Stimulated activated memory B cell treated with anti-CD40 and anti-IgM and Interleukin-4, amounts not matched to agents 10 μg/mL and 1 μg/mL and 100 μg/mL, for 72 hours (primary cell): Measurements from ENCODE around the gene CORO2A.

Experiments used
- ATAC-seq: fragments of 150-1000 bp; cut with Tn5 transposase; 2 replicates; pipeline ENCODE4 v1.10.0; 2021
- H3K27ac Mint-ChIP-seq: one replicate; pipeline ENCODE4 v1.8.0; 2022; ENCODE audit warnings: mild to moderate bottlenecking, mixed read lengths
- H3K27me3 Mint-ChIP-seq: one replicate; pipeline ENCODE4 v1.8.0; 2022; ENCODE audit warnings: mixed read lengths
- H3K36me3 Mint-ChIP-seq: one replicate; pipeline ENCODE4 v1.8.0; 2022; ENCODE audit warnings: mixed read lengths
- H3K4me1 Mint-ChIP-seq: one replicate; pipeline ENCODE4 v1.8.0; 2022; ENCODE audit warnings: mixed read lengths
- H3K4me3 Mint-ChIP-seq: one replicate; pipeline ENCODE4 v1.8.0; 2022; ENCODE audit warnings: mild to moderate bottlenecking, moderate library complexity, mixed read lengths
- H3K9me3 Mint-ChIP-seq: one replicate; pipeline ENCODE4 v1.8.0; 2022; ENCODE audit warnings: mixed read lengths

The CORO2A gene

DNA sequence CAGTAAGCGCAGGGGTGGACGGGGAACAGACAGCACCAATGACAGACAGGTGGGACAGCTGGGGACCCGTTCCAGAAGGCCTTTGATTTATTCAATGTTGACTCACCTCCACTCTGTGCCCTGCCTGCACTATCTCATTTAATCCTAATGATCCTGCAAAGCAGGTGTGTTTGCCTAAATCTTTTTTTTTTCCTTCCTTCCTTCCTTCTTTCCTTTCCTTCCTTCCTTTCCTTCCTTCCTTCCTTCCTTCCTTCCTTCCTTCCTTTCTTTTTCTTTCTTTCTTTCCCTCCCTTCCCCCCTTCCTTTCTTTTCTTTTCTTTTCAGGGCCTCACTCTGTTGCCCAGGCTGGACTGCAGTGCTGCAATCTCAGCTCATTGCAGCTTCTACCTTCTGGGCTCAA lies 17.1 kb upstream of the CORO2A start:
- H3K27ac Mint-ChIP-seq, result no peak overlapping the region
- H3K4me1 Mint-ChIP-seq, result peaks cover 6% of the 10 kb centered on the region
- no peaks in the 10 kb centered on the region for H3K27me3 Mint-ChIP-seq
- no peak for ATAC-seq
- H3K36me3 Mint-ChIP-seq, result no peaks in the 10 kb centered on the region
- H3K4me3 Mint-ChIP-seq, result no peak overlapping the region
- H3K9me3 Mint-ChIP-seq, result no peaks in the 10 kb centered on the region

DNA sequence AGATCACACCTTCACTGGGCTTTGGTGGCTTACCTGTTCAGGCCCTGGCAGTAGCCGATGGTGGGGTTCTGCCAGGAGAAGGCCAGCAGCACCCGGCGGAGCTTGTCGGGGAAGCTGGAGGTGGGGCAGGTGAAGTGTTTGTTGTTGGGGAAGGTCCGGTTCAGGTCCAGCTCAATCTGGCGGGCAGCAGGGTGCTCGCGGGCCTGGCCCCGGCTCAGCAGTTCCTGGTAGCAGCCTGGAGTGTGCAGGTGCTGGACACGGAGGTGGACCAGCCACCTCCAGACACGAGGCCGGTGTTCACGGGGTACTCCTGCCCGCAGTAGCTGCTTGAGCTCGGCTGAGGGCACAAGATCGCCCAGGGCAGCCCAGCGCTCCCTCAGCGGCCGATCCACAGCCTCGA lies 16.2 kb upstream of the CORO2A start:
- H3K36me3 Mint-ChIP-seq, result no peaks in the 10 kb centered on the region

DNA sequence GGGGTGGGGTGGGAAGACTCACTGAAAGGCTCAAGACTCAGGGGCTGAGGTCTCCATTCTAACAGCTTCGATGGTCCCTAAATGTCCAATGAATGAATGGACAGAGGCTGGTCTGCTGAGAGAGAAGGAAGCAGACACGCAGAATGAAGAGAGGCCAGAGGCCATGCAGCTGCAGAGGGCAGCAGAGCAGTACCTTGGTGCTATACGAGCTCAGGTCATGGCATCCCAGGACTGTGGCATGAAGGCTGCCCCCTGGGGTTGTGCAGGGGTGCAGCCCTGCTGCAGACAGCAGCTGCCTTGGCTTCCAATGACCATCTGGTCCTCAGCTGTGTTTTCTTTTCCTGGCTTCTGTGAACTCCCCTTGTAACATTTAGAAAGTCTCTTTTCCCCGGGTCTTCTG lies 15.2 kb upstream of the CORO2A start:
- ATAC-seq, result no peak
- no peak overlapping the region for H3K4me3 Mint-ChIP-seq
- H3K9me3 Mint-ChIP-seq, result no peaks in the 10 kb centered on the region
- H3K27ac Mint-ChIP-seq, result no peak overlapping the region
- H3K27me3 Mint-ChIP-seq, result no peaks in the 10 kb centered on the region
- H3K36me3 Mint-ChIP-seq, result no peaks in the 10 kb centered on the region
- peaks cover 6% of the 10 kb centered on the region for H3K4me1 Mint-ChIP-seq

More for the DNA sequence above, 16.2 kb upstream of the CORO2A start:
- Mint-ChIP-seq H3K4me3 (no peak overlapping the region), H3K4me1 (peaks cover 6% of the 10 kb centered on the region), H3K9me3 (no peaks in the 10 kb centered on the region), H3K27me3 (no peaks in the 10 kb centered on the region), H3K27ac (no peak overlapping the region)
- ATAC-seq, result no peak

DNA sequence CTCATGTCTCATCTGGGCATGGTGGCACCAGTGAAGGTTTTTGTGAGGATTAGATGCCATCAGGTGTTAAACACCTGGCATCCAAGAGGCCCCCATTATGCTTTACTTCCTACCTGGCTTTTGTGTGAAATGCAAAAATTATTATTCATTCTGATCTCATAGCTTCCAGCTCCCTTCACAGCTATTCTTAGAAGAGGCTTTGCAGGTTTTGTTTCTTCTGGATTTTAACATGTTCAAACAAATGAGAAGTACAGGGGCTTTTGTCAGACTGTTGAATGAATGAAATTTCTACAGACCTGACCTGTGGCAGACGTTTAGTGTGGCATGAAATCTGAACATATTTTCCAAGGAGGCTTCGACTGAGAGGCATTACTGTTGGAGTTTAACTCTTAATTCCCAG lies 14.3 kb upstream of the CORO2A start:
- no peak for ATAC-seq
- Mint-ChIP-seq H3K27me3 (no peaks in the 10 kb centered on the region), H3K36me3 (no peaks in the 10 kb centered on the region), H3K4me1 (peaks cover 12% of the 10 kb centered on the region), H3K4me3 (no peak overlapping the region), H3K9me3 (no peaks in the 10 kb centered on the region), H3K27ac (no peak overlapping the region)

DNA sequence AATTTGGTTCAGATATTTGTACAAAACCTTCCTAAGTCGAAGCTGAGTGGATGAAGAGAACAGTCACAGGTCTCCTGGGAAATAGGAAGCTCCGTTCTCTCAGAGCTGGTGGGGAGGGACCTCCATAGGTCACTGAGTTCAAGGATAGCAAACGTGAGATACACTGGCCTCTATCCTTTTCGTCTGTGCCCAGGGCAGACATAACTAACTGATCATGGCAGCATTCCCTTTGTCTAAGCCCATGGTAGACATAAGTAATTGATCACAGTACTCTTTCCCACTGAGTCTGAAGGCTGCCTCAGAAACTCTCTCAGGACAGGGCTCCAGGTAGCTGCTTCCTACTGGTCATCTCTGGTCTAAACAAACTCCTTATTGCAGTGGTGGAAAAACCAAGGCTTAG lies 12.3 kb upstream of the CORO2A start:
- no peak overlapping the region for H3K27ac Mint-ChIP-seq
- no peak for ATAC-seq
- no peaks in the 10 kb centered on the region for H3K36me3 Mint-ChIP-seq
- H3K9me3 Mint-ChIP-seq, result no peaks in the 10 kb centered on the region
- no peaks in the 10 kb centered on the region for H3K27me3 Mint-ChIP-seq
- H3K4me3 Mint-ChIP-seq, result no peak overlapping the region
- H3K4me1 Mint-ChIP-seq, result peaks cover 23% of the 10 kb centered on the region

DNA sequence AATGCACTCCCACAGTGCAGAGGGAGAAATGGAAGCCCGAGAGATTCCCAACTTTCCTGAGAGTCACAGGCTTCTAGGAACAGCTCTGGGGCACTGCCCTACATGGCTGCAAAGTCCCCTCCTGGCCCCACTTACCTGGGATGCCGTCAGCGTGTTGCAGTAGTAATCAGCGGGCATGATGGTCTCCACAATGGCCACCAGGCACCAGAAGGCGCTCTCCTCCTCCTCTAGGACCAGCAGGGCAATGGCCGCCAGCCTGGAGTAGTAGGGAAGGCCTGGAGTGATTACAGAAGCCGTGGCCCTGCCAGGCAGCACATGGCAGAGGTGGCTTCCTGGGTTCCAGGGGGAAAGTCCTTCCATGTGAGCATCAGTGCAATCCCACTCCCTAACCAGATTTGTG lies 10.7 kb upstream of the CORO2A start:
- no peaks in the 10 kb centered on the region for H3K9me3 Mint-ChIP-seq

DNA sequence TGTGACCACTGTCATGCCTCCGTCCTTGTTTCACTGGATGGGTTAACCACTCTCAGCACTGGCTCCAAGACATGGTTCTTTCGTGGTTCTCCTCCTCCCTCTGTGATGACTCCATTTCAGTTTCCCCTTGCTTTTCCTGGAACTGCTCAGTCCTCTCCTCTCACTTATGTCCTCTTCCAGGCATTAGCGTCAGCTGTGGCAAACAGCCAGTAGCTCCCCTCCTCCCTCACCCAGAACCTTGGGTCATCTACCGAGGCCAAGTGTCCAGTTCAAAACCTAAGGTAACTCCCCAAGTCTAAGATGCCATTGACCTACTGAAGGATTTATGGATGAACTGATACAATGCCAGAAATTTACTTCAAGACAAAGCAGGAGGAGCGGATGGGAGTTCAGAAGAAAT lies 9.8 kb upstream of the CORO2A start:
- H3K27ac Mint-ChIP-seq, result no peak overlapping the region
- H3K4me1 Mint-ChIP-seq, result peaks cover 23% of the 10 kb centered on the region
- no peak overlapping the region for H3K4me3 Mint-ChIP-seq
- H3K9me3 Mint-ChIP-seq, result no peaks in the 10 kb centered on the region
- no peak for ATAC-seq
- no peaks in the 10 kb centered on the region for H3K36me3 Mint-ChIP-seq
- no peaks in the 10 kb centered on the region for H3K27me3 Mint-ChIP-seq

More for the DNA sequence above, 10.7 kb upstream of the CORO2A start:
- no peak overlapping the region for H3K4me3 Mint-ChIP-seq
- H3K4me1 Mint-ChIP-seq, result peaks cover 23% of the 10 kb centered on the region
- H3K27me3 Mint-ChIP-seq, result no peaks in the 10 kb centered on the region
- no peaks in the 10 kb centered on the region for H3K36me3 Mint-ChIP-seq
- H3K27ac Mint-ChIP-seq, result no peak overlapping the region
- no peak for ATAC-seq

DNA sequence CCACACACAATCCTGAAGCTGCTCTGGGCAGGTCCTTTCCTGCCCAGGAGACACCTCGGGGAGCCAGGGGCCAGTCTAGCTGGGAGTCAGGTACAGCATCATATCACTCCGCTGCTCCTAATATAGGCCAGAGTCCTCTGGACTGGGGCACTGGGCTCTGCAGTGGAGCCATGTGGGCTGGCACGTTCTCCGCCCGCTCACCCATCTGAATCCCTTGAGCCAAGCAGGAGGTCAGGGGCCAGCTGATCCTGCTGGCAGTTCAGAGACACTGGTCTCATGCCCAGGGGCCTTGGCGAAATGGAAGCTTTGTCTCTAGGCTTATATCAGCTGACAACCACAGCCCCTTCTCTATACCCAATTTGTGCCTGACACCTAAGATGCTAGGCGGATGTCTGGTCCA lies 9.3 kb upstream of the CORO2A start:
- peak overlapping the region; percentile 23 for H3K27ac Mint-ChIP-seq

DNA sequence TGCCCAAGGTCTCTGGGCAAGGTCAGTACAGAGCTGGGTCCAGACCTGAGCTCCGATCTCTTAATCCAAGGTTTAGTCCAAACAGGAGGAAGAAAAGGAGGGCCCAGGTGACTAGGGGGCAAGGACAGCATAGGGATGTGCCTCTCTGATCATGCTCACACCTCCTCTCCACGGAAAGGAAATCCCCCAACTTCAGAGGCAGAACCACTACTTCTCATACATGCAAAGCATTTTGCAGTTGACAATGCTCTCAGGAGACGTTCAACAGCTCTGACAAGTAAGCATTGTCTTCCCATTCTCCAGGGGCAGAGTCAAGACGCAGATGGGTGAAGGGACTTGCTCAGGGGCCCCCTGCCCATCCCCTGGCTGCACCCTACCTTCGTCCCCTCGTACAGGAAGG lies 8.7 kb upstream of the CORO2A start:
- H3K27ac Mint-ChIP-seq, result peak overlapping the region; percentile 23
- H3K36me3 Mint-ChIP-seq, result no peaks in the 10 kb centered on the region
- H3K4me3 Mint-ChIP-seq, result no peak overlapping the region
- no peaks in the 10 kb centered on the region for H3K27me3 Mint-ChIP-seq
- H3K9me3 Mint-ChIP-seq, result no peaks in the 10 kb centered on the region
- peak; percentile 73 for ATAC-seq
- peaks cover 23% of the 10 kb centered on the region for H3K4me1 Mint-ChIP-seq

More for the DNA sequence above, 9.3 kb upstream of the CORO2A start:
- Mint-ChIP-seq H3K36me3 (no peaks in the 10 kb centered on the region), H3K4me1 (peaks cover 23% of the 10 kb centered on the region), H3K9me3 (no peaks in the 10 kb centered on the region), H3K27me3 (no peaks in the 10 kb centered on the region), H3K4me3 (no peak overlapping the region)
- no peak for ATAC-seq

DNA sequence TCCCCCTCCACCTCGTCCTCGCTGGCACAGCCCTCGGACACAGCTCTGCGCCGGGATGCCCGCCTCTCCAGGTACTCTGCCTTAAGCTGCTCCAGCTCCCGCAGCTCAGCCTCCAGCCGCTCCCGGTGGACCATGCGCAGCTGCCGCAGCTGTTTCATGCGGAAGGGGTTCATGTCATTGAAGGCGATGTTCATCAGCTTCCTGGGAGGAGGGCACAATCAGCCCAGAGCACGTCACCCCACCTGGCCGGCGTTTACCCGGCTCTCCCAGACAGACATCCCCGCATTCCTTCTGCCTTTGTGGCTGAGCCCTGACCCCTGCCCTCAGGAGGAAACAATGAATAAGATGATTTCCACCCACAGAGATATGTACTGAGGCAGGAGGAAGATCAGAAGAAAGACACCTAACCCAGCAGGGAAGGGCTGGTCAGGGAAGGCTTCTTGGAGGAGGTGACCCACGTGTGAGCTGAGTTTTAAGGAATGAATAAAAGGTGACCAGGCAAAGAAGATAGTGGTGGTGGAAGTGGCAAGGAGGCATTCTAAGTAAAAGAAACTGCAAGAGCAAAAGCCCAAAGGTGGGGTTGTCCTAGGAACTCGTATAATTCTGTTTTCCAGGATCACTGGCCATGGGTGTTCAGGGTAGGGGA lies 7.1 kb upstream of the CORO2A start:
- Mint-ChIP-seq H3K27me3 (no peaks in the 10 kb centered on the region), H3K9me3 (no peaks in the 10 kb centered on the region), H3K27ac (no peak overlapping the region), H3K4me1 (peaks cover 16% of the 10 kb centered on the region), H3K36me3 (no peaks in the 10 kb centered on the region), H3K4me3 (no peak overlapping the region)
- ATAC-seq, result no peak

DNA sequence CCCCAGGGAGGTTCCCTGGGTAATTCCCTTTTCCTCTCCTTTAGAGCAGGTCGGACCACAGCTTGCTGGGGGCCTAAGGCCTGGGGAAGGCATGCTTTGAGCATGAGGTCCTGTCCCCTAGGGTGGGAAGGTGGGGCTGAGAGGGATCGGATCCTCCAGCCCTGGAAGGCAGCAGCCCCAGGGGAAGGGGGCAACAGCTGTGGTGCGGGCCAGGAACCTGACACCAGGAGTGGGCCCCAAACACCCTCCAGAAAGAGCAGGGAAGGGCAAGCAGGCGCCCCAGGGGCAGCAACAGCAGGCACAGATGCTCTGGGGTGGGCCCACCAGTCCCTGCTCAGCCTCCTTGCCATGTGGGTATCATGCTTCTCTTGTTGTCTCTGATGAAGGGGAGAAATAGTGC lies 3.2 kb upstream of the CORO2A start:
- H3K4me1 Mint-ChIP-seq, result peaks cover 10% of the 10 kb centered on the region
- no peak for ATAC-seq
- H3K9me3 Mint-ChIP-seq, result no peaks in the 10 kb centered on the region
- no peaks in the 10 kb centered on the region for H3K27me3 Mint-ChIP-seq
- H3K4me3 Mint-ChIP-seq, result no peak overlapping the region
- H3K36me3 Mint-ChIP-seq, result no peaks in the 10 kb centered on the region
- H3K27ac Mint-ChIP-seq, result no peak overlapping the region

DNA sequence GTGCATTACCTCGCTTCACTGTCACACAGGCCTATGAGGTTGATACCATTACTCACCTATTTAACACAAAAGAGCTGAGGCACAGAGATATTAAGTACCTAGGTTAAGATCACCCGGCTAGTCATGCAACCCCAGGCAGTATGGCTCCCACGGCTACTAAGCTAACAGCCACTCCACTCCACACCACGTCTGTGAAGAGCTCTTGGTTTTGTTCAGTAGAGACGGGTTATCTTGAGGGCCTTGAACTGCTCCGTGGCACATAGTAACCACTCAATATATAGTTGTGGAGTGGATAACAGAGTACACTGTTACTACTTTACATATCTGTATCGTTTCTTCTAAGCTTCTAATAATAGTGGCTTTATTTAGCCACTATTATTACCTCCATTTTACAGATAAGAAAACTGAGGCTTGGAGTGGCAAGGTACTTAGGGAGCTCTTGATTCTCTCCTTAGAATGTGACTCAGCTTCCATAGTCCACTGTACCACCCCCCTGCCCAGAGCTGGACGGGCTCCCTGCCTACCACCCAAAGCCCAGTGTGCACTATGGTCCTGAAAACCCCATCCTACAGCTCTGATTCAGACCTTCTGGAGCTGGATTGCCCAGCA lies 1.0 kb upstream of the CORO2A start:
- H3K4me1 Mint-ChIP-seq, result peaks cover 10% of the 10 kb centered on the region
- H3K36me3 Mint-ChIP-seq, result no peaks in the 10 kb centered on the region
- no peak for ATAC-seq
- no peaks in the 10 kb centered on the region for H3K27me3 Mint-ChIP-seq
- H3K27ac Mint-ChIP-seq, result peak overlapping the region; percentile 61
- H3K4me3 Mint-ChIP-seq, result peak overlapping the region; percentile 86
- no peaks in the 10 kb centered on the region for H3K9me3 Mint-ChIP-seq

DNA sequence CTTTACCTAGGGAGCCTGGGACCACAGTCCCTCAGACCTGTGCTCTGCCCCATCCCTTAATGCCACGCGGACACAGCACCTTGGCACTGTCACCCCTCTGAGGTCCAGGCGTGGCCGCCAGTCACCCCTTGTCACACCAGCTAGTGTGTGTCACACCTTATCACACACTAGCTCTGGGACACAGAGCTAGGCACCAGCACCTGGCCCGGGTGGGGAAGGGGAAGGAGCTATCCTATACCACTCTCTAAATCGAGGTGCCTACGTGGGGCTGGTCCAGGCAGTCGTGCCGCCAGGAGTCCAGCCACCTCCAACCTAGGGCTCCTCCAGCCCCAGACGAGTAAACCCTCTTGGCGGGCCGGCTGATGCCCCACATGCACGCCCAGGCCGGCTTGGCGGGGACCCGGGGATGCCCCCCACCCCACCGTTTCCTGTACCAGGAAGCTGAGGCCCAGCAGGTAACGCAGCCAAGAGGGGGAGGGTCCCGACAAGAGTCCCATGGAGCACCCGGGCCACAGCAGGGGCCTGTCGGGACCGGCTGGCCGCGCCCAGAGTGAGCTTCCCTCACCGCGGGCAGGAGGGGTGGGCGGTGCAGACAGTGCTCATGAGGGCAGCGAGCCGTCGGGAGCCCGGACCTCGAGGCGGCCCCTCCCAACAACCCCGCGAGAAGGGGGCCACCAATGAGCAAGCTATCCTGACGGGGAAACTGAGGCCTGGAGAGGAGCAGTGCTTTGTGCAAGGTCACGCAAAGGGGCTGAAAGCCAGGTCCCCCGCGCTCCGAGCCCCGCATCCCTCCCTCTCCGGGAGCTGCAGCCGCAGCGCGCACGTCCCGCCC lies 550 bp downstream of the CORO2A start:
- H3K27me3 Mint-ChIP-seq, result no peaks in the 10 kb centered on the region
- peaks cover 10% of the 10 kb centered on the region for H3K4me1 Mint-ChIP-seq
- no peaks in the 10 kb centered on the region for H3K36me3 Mint-ChIP-seq
- H3K4me3 Mint-ChIP-seq, result peak overlapping the region; percentile 73
- ATAC-seq, result peak; percentile 17
- no peaks in the 10 kb centered on the region for H3K9me3 Mint-ChIP-seq
- H3K27ac Mint-ChIP-seq, result peak overlapping the region; percentile 20

DNA sequence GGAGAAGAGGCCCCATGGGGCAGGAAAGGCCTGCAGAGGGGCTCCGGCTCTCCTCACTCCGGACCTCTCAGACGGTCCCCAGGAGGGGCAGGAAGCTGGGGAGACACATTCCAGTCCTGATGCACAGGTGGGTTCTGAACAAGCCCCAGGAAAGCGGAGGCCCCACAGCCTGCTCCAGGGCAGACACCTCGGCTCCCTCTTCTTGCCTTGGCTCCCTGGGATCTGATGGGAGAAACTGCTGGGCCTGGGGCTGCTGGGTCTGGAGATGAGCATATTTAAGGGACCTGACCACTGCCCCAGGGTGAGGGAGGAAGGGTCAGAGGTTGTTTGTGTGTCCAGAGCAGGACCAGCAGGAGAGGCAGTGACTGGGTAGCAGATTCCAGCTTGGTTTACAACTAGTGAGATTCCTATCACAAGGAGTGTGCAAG lies 1.2 kb downstream of the CORO2A start:
- Mint-ChIP-seq H3K4me3 (peak overlapping the region; percentile 29), H3K27ac (peak overlapping the region; percentile 20)

DNA sequence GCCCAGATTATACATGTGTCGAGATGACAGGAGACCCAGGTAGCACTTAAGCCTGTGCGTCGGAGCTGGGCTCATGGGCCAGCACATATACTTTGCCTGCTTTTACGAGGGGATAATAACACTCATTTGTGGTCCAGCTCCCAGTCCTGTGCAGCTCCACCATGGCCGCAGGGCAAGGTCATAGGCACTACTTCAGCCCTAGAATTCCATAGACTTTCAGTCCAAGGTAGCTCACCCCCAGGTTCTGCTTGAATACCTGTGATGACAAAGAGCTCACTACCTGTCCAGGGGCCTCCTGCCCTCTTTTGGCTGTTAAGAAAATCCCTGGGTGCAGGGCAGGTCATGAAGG lies 1.7 kb downstream of the CORO2A start:
- H3K9me3 Mint-ChIP-seq, result no peaks in the 10 kb centered on the region
- H3K4me1 Mint-ChIP-seq, result peaks cover 12% of the 10 kb centered on the region
- H3K27ac Mint-ChIP-seq, result peak overlapping the region; percentile 20
- no peaks in the 10 kb centered on the region for H3K36me3 Mint-ChIP-seq
- H3K4me3 Mint-ChIP-seq, result peak overlapping the region; percentile 29
- H3K27me3 Mint-ChIP-seq, result no peaks in the 10 kb centered on the region
- no peak for ATAC-seq

More for the DNA sequence above, 1.2 kb downstream of the CORO2A start:
- H3K4me1 Mint-ChIP-seq, result peaks cover 10% of the 10 kb centered on the region
- H3K36me3 Mint-ChIP-seq, result no peaks in the 10 kb centered on the region
- no peaks in the 10 kb centered on the region for H3K9me3 Mint-ChIP-seq
- ATAC-seq, result no peak
- no peaks in the 10 kb centered on the region for H3K27me3 Mint-ChIP-seq

DNA sequence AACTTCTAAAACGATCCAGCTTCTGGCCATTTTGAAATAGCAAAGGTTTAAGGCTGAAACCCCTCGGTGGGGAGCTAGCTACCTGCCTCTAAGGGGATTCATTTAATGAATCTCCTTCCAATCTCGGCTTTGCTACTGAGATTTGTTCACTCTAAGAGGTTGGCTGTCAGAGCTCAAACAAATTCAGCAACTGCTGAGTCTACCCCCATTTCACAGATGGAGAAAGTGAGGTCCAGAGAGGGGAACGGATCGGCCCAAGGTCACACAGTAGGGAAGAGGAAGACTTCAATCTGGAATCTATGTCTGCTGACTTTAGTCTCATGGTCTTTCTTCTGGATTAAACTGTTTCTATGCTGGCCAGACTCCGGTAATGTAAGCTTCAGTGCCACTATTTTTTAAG lies 3.0 kb downstream of the CORO2A start:
- Mint-ChIP-seq H3K27ac (no peak overlapping the region), H3K36me3 (no peaks in the 10 kb centered on the region), H3K9me3 (no peaks in the 10 kb centered on the region), H3K4me1 (peaks cover 15% of the 10 kb centered on the region), H3K27me3 (no peaks in the 10 kb centered on the region), H3K4me3 (no peak overlapping the region)
- no peak for ATAC-seq
